CD14-positive monocyte (primary cell): ENCODE measurements around the gene GIMAP1. TPM values are rescaled to one million over a fixed set of nuclear protein-coding genes. Genes with fewer than 3 reads are reported as not detected.

Source experiments
- DNase-seq, 3 donors: peaks; one replicate each; pipeline ENCODE4 v3.0.0-alpha.2; 2011 to 2022
- H2AFZ ChIP-seq: 2 replicates; pipeline ENCODE4 v1.6.0; 2012; ENCODE audit warnings: mild to moderate bottlenecking, low read depth, low read length, inconsistent platforms; ENCODE audit not compliant: insufficient read depth, poor library complexity, severe bottlenecking
- H3K27ac ChIP-seq, 2 donors: 1 replicate in 1 of 2; 2 replicates in 1 of 2; pipeline ENCODE4 v1.5.1; 2012 to 2013; ENCODE audit warnings: low read length in 2 of 2, control low read depth in 1 of 2, inconsistent platforms in 1 of 2, low read depth in 1 of 2, mild to moderate bottlenecking in 1 of 2
- H3K27me3 ChIP-seq, 2 donors: one replicate each; pipeline versions ENCODE4 v1.6.0 to v1.6.1; 2011 to 2013; ENCODE audit warnings: low read length in 2 of 2; ENCODE audit not compliant: control insufficient read depth in 2 of 2, insufficient read depth in 2 of 2
- H3K36me3 ChIP-seq, 2 donors: replicated peaks in 1 of 2; 1 replicate in 1 of 2; 2 replicates in 1 of 2; pipeline versions ENCODE4 v1.5.1 to v1.6.1; 2012 to 2013; ENCODE audit warnings: low read length in 2 of 2, control low read depth in 1 of 2, inconsistent platforms in 1 of 2, mild to moderate bottlenecking in 1 of 2; ENCODE audit not compliant: insufficient read depth in 2 of 2, control insufficient read depth in 1 of 2
- H3K4me1 ChIP-seq, 2 donors: 1 replicate in 1 of 2; 2 replicates in 1 of 2; pipeline versions ENCODE4 v1.5.1 to v1.6.1; 2012 to 2013; ENCODE audit warnings: low read length in 2 of 2, control low read depth in 1 of 2, inconsistent platforms in 1 of 2, mild to moderate bottlenecking in 1 of 2, moderate library complexity in 1 of 2; ENCODE audit not compliant: insufficient read depth in 2 of 2, control insufficient read depth in 1 of 2
- H3K4me2 ChIP-seq: replicated peaks from 2 replicates; pipeline ENCODE3; 2012; ENCODE audit warnings: low read length, moderate library complexity, mild to moderate bottlenecking; ENCODE audit not compliant: poor library complexity, severe bottlenecking; ENCODE audit errors: extremely low read depth
- H3K4me3 ChIP-seq, 3 experiments: fragments of 200-600 bp in 1 of 3; sonication (generic) in 1 of 3; replicated peaks in 1 of 3; 1 replicate in 2 of 3; 2 replicates in 1 of 3; pipeline ENCODE4 v1.5.1; 2011 to 2013; ENCODE audit warnings: low read length in 3 of 3, mild to moderate bottlenecking in 3 of 3, control low read depth in 2 of 3, low read depth in 2 of 3, inconsistent platforms in 1 of 3, moderate library complexity in 1 of 3
- H3K79me2 ChIP-seq: 2 replicates; pipeline ENCODE4 v1.6.0; 2012; ENCODE audit warnings: mild to moderate bottlenecking, control low read depth, inconsistent platforms, low read length, moderate library complexity; ENCODE audit not compliant: insufficient read depth
- H3K9ac ChIP-seq: 2 replicates; pipeline ENCODE4 v1.6.0; 2017; ENCODE audit warnings: low read length, mild to moderate bottlenecking; ENCODE audit not compliant: insufficient read depth, poor library complexity, severe bottlenecking
- H3K9me3 ChIP-seq, 2 donors: replicated peaks in 1 of 2; 1 replicate in 1 of 2; 2 replicates in 1 of 2; pipeline versions ENCODE4 v1.5.1 to v1.6.1; 2012 to 2013; ENCODE audit warnings: low read length in 2 of 2, control low read depth in 1 of 2; ENCODE audit not compliant: control insufficient read depth in 1 of 2, insufficient read depth in 1 of 2
- H4K20me1 ChIP-seq: 2 replicates; pipeline ENCODE4 v1.6.0; 2012; ENCODE audit warnings: mild to moderate bottlenecking, low read length, control low read depth, moderate library complexity; ENCODE audit not compliant: insufficient read depth
- H3K27ac Mint-ChIP-seq, 7 donors: one replicate each; pipeline ENCODE4 v1.8.0; 2020; ENCODE audit warnings: mild to moderate bottlenecking in 7 of 7, mixed read lengths in 7 of 7, moderate library complexity in 6 of 7, inconsistent platforms in 2 of 7
- H3K27me3 Mint-ChIP-seq, 3 donors: one replicate each; pipeline ENCODE4 v1.8.0; 2021 to 2022; ENCODE audit warnings: low read depth in 3 of 3, mild to moderate bottlenecking in 3 of 3, mixed read lengths in 3 of 3, moderate library complexity in 3 of 3, inconsistent platforms in 1 of 3
- H3K36me3 Mint-ChIP-seq, 2 donors: one replicate each; pipeline ENCODE4 v1.8.0; 2020; ENCODE audit warnings: mixed read lengths in 2 of 2, inconsistent platforms in 1 of 2, mild to moderate bottlenecking in 1 of 2
- H3K4me1 Mint-ChIP-seq: one replicate; pipeline ENCODE4 v1.8.0; 2020; ENCODE audit warnings: mild to moderate bottlenecking, mixed read lengths
- H3K4me3 Mint-ChIP-seq, 2 donors: one replicate each; pipeline ENCODE4 v1.8.0; 2020; ENCODE audit warnings: mild to moderate bottlenecking in 2 of 2, mixed read lengths in 2 of 2, moderate library complexity in 1 of 2
- H3K9me3 Mint-ChIP-seq, 7 donors: one replicate each; pipeline ENCODE4 v1.8.0; 2020 to 2022; ENCODE audit warnings: mixed read lengths in 7 of 7, mild to moderate bottlenecking in 6 of 7, moderate library complexity in 6 of 7, inconsistent platforms in 2 of 7
- CTCF ChIP-seq: fragments of 200-600 bp; IDR thresholded peaks from one replicate; pipeline ENCODE4 v1.8.0; 2022; ENCODE audit warnings: antibody characterized with exemption, mild to moderate bottlenecking
- WGBS: methylation state at CpG from one replicate; pipeline ENCODE4 v1.1.5; 2013; ENCODE audit warnings: missing lambda C conversion rate; ENCODE audit not compliant: insufficient coverage; 5-methylcytosine and 5-hydroxymethylcytosine counted together
- intact Hi-C, 2 donors: fragments of 100-400 bp; cut with micrococcal nuclease; formaldehyde crosslinking; loops; one replicate each; pipeline versions ENCODE4 v1.15.0 to v1.15.1; 2023
- polyA plus RNA-seq, 3 donors: library from polyadenylated mRNA; depleted of rRNA in 1 of 3; unstranded in 2 of 3; stranded (reverse) in 1 of 3; fragments of 300-500 nt in 2 of 3; fragments of >200 nt in 1 of 3; fragmentation: Illumina TruSeq in 2 of 3; gene quantifications; 1 replicate in 2 of 3; 2 replicates in 1 of 3; pipeline ENCODE4 v1.2.3, GENCODE V29; 2012 to 2021

Gene GIMAP1
- polyA plus RNA-seq, 3 donors: 10.9 to 19.6 (median 11.4) TPM

DNA sequence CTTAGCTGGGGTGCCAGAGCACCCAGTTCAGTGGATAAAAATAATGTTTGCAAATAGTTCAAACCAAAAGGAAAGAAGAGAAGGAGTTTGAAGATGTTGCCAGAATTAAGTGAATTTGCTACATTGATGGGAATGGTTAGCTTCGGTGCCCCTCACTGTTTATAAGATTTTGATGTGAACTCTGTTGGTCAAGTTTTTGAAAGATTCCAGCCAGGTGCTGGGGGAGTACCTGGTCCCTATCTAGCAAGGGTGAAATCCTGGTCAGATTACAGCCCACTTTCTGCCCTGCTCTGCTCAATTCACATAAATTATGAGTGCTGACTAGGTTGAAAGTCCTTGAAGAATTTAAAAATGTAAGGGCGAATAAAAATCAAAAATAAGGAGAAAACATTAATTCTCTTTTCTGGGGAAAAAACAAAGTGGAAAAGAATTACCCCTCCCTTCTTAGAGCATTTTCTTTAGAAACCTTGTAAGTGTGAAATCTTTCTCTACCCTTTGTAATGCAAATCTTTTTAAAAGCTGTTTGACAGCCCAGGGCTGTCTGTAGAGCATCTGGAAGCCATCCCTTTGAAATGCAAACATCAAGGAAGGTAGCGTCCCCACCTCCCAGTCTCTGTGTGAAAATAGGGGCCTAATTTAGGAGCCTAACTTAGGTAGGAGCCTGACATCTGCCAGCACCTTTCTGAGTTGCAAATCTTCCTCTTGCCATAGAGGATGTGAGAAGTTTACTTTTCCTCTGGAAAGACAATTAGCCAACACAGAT, 19.4 kb downstream of the GIMAP1 start:
- peaks cover 51% of the 10 kb centered on the region for H3K4me1 Mint-ChIP-seq

GRCh38 chr7:150736864-150737263, 20.5 kb downstream of the GIMAP1 start:
- peaks cover 28 to 46% of the 10 kb centered on the region in 2 donors for H3K4me1 ChIP-seq
- Mint-ChIP-seq H3K4me3 (peak overlapping the region; percentile 95 to 99), H3K36me3 (peaks cover 19 to 22% of the 10 kb centered on the region in 2 donors), H3K27me3 (peaks cover 0 to 2% (median 1%) of the 10 kb centered on the region in 3 donors), H3K9me3 (peaks cover 0 to 8% (median 3%) of the 10 kb centered on the region in 7 donors), H3K27ac (peak overlapping the region; percentile 18 to 93 (median 86)), H3K4me1 (peaks cover 57% of the 10 kb centered on the region)
- H4K20me1 ChIP-seq: peaks cover 36% of the 10 kb centered on the region
- H3K27me3 ChIP-seq: no peaks in the 10 kb centered on the region
- DNase-seq: no peak
- H3K9ac ChIP-seq: peak overlapping the region; percentile 69
- H3K4me2 ChIP-seq: peak overlapping the region; percentile 88
- intact Hi-C loops: no loop called here
- H3K36me3 ChIP-seq: peaks cover 14 to 17% of the 10 kb centered on the region in 2 donors
- H2AFZ ChIP-seq: peak overlapping the region; percentile 75
- WGBS: 94% methylated on average over 3 of the region's 4 CpGs
- H3K4me3 ChIP-seq: peak overlapping the region in 2 of 3 experiments; percentile 64 to 87
- H3K27ac ChIP-seq: peak overlapping the region; percentile 45 to 89
- no peak for TF ChIP-seq CTCF
- no peaks in the 10 kb centered on the region for H3K9me3 ChIP-seq
- peaks cover 33% of the 10 kb centered on the region for H3K79me2 ChIP-seq

More for the DNA sequence above, 19.4 kb downstream of the GIMAP1 start:
- Histone ChIP-seq H3K4me2 (no peak overlapping the region), H3K4me1 (peaks cover 28 to 46% of the 10 kb centered on the region in 2 donors), H3K4me3 (no peak overlapping the region), H4K20me1 (peaks cover 25% of the 10 kb centered on the region), H3K36me3 (peaks cover 3 to 6% of the 10 kb centered on the region in 2 donors), H3K9ac (no peak overlapping the region), H3K79me2 (peaks cover 33% of the 10 kb centered on the region), H3K27ac (no peak overlapping the region), H3K27me3 (no peaks in the 10 kb centered on the region), H3K9me3 (no peaks in the 10 kb centered on the region), H2AFZ (no peak overlapping the region)
- WGBS: 100% methylated on average over 1 of the region's 3 CpGs
- Mint-ChIP-seq H3K27ac (no peak overlapping the region), H3K27me3 (peaks cover 0 to 2% (median 1%) of the 10 kb centered on the region in 3 donors), H3K9me3 (peaks cover 0 to 8% (median 3%) of the 10 kb centered on the region in 7 donors), H3K36me3 (peaks cover 8 to 11% of the 10 kb centered on the region in 2 donors), H3K4me3 (no peak overlapping the region)
- intact Hi-C loops: no loop called here
- DNase-seq: no peak
- no peak for TF ChIP-seq CTCF
